Measurements from ENCODE around the gene CAST.

Gene CAST

DNA sequence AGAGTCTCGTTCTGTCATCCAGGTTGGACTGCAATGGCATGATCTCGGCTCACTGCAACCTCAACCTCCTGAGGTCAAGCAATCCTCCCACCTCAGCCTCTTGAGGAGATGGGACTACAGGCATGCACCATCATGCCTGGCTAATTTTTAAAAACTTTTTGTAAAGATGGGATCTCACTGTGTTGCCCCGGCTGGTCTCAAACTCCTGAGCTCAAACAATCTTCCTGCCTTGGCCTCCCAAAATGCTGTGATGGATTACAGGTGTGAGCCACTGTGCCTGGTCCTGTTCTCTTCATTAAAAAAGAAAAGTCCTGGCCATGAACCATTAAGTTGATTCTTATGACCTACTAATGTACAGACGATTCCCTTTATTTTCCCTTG is 90.8 kb downstream of the CAST start:
- peaks cover 89% of the 10 kb centered on the region for H3K36me3 Mint-ChIP-seq (ENCODE audit: insufficient read depth)

DNA sequence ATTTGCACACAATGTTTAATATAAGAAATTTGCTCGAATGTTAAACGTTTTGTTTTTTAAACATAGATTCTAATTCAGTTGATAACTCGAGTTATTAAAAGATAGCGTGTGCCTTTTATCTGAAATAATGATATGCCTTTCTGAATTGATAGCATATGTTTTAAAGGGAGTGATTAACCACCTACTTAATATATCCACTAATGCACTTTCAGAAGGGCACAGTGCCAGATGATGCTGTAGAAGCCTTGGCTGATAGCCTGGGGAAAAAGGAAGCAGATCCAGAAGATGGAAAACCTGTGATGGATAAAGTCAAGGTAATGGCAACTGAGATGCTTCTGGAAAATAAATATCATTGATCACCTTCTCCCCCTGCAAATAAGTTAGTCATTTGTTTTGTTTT is 91.7 kb downstream of the CAST start:
- peaks cover 0 to 5% of the 10 kb centered on the region in 2 donors for H3K4me1 Mint-ChIP-seq (ENCODE audit: low read depth in 2 of 2)
- no peak overlapping the region for H3K27ac Mint-ChIP-seq
- DNase-seq (no peak), ATAC-seq (replicated peaks) (no peak)
- H3K9me3 Mint-ChIP-seq: no peaks in the 10 kb centered on the region
- H3K27me3 Mint-ChIP-seq: no peaks in the 10 kb centered on the region
- H3K4me3 Mint-ChIP-seq: no peak overlapping the region
- H3K36me3 Mint-ChIP-seq (ENCODE audit: insufficient read depth): peaks cover 86% of the 10 kb centered on the region

More for the DNA sequence above, 90.8 kb downstream of the CAST start:
- DNase-seq (no peak), ATAC-seq (replicated peaks) (no peak)
- Mint-ChIP-seq H3K4me3 (no peak overlapping the region), H3K27ac (peak overlapping the region in 1 of 2 donors; percentile 53), H3K27me3 (no peaks in the 10 kb centered on the region), H3K9me3 (no peaks in the 10 kb centered on the region), H3K4me1 (ENCODE audit: low read depth in 2 of 2) (peaks cover 0 to 4% of the 10 kb centered on the region in 2 donors)

GRCh38 chr5:96755851-96756250 is 93.7 kb downstream of the CAST start:
- peaks cover 80% of the 10 kb centered on the region for H3K36me3 Mint-ChIP-seq (ENCODE audit: insufficient read depth)
- H3K4me3 Mint-ChIP-seq: no peak overlapping the region
- peaks cover 0 to 8% of the 10 kb centered on the region in 2 donors for H3K4me1 Mint-ChIP-seq (ENCODE audit: low read depth in 2 of 2)
- DNase-seq (no peak), ATAC-seq (replicated peaks) (no peak)
- H3K9me3 Mint-ChIP-seq: no peaks in the 10 kb centered on the region
- H3K27ac Mint-ChIP-seq: peak overlapping the region; percentile 63 to 86
- no peaks in the 10 kb centered on the region for H3K27me3 Mint-ChIP-seq

DNA sequence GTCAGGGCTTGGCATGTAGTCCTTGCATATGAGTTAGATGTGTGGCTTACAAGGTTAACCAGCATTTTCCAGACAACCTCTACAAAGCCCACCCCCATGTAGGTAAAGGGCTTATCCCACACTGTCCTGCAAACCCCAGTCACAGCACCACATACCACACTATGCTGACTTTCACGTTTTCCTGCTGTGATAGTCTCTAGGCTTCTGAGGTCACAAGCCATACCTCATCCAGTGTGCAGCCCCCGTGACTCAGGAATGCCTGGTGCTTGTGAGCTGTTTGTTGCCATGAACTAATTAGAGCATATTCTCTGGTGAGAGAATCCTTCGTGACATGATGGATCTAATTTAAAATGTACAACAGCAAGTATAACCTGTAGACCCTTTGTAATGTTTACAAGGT is 94.8 kb downstream of the CAST start:
- ATAC-seq (replicated peaks): no peak
- Mint-ChIP-seq H3K4me1 (ENCODE audit: low read depth in 2 of 2) (peaks cover 0 to 8% of the 10 kb centered on the region in 2 donors), H3K27ac (peak overlapping the region in 1 of 2 donors; percentile 10), H3K4me3 (no peak overlapping the region), H3K27me3 (no peaks in the 10 kb centered on the region), H3K9me3 (no peaks in the 10 kb centered on the region), H3K36me3 (ENCODE audit: insufficient read depth) (peaks cover 77% of the 10 kb centered on the region)
- DNase-seq: no peak

GRCh38 chr5:96758621-96759020 is 96.4 kb downstream of the CAST start:
- peak overlapping the region in 1 of 2 donors; percentile 16 for H3K27ac Mint-ChIP-seq
- DNase-seq: no peak
- H3K9me3 Mint-ChIP-seq: no peaks in the 10 kb centered on the region
- H3K36me3 Mint-ChIP-seq (ENCODE audit: insufficient read depth): peaks cover 78% of the 10 kb centered on the region
- peaks cover 0 to 8% of the 10 kb centered on the region in 2 donors for H3K4me1 Mint-ChIP-seq (ENCODE audit: low read depth in 2 of 2)
- H3K27me3 Mint-ChIP-seq: no peaks in the 10 kb centered on the region
- no peak for ATAC-seq (replicated peaks)
- H3K4me3 Mint-ChIP-seq: no peak overlapping the region

GRCh38 chr5:96761618-96762017 is 99.4 kb downstream of the CAST start:
- H3K27ac Mint-ChIP-seq: peak overlapping the region in 1 of 2 donors; percentile 57
- peaks cover 3 to 8% of the 10 kb centered on the region in 2 donors for H3K4me1 Mint-ChIP-seq (ENCODE audit: low read depth in 2 of 2)
- H3K36me3 Mint-ChIP-seq (ENCODE audit: insufficient read depth): peaks cover 74% of the 10 kb centered on the region

GRCh38 chr5:96763026-96763425 is 100.8 kb downstream of the CAST start:
- Mint-ChIP-seq H3K4me1 (ENCODE audit: low read depth in 2 of 2) (peaks cover 3 to 8% of the 10 kb centered on the region in 2 donors), H3K27me3 (no peaks in the 10 kb centered on the region), H3K27ac (peak overlapping the region; percentile 44 to 73), H3K4me3 (no peak overlapping the region), H3K36me3 (ENCODE audit: insufficient read depth) (peaks cover 75% of the 10 kb centered on the region), H3K9me3 (no peaks in the 10 kb centered on the region)
- ATAC-seq (replicated peaks) (no peak), DNase-seq (no peak)

More at GRCh38 chr5:96761618-96762017, 99.4 kb downstream of the CAST start:
- no peak for ATAC-seq (replicated peaks)
- no peak for DNase-seq
- Mint-ChIP-seq H3K9me3 (no peaks in the 10 kb centered on the region), H3K4me3 (no peak overlapping the region), H3K27me3 (no peaks in the 10 kb centered on the region)

GRCh38 chr5:96765043-96765442 is 102.9 kb downstream of the CAST start:
- Mint-ChIP-seq H3K36me3 (ENCODE audit: insufficient read depth) (peaks cover 76% of the 10 kb centered on the region), H3K4me1 (ENCODE audit: low read depth in 2 of 2) (peaks cover 8% of the 10 kb centered on the region in 2 donors), H3K27ac (peak overlapping the region; percentile 78 to 83), H3K27me3 (no peaks in the 10 kb centered on the region), H3K9me3 (no peaks in the 10 kb centered on the region), H3K4me3 (no peak overlapping the region)
- DNase-seq (no peak), ATAC-seq (replicated peaks) (no peak)

- ATAC-seq (replicated peaks): no peak
- DNase-seq: no peak
- Mint-ChIP-seq H3K4me3 (no peak overlapping the region), H3K4me1 (ENCODE audit: low read depth in 2 of 2) (peaks cover 13 to 14% of the 10 kb centered on the region in 2 donors), H3K27ac (peak overlapping the region; percentile 8 to 58), H3K9me3 (no peaks in the 10 kb centered on the region), H3K36me3 (ENCODE audit: insufficient read depth) (peaks cover 78% of the 10 kb centered on the region), H3K27me3 (no peaks in the 10 kb centered on the region)
Measured at GRCh38 chr5:96768708-96769251, 106.6 kb downstream of the CAST start.

GRCh38 chr5:96771395-96771794 is 109.2 kb downstream of the CAST start:
- Mint-ChIP-seq H3K36me3 (ENCODE audit: insufficient read depth) (peaks cover 81% of the 10 kb centered on the region), H3K27ac (peak overlapping the region; percentile 71 to 75), H3K4me3 (peak overlapping the region in 1 of 2 donors; percentile 6), H3K27me3 (no peaks in the 10 kb centered on the region), H3K9me3 (no peaks in the 10 kb centered on the region), H3K4me1 (ENCODE audit: low read depth in 2 of 2) (peaks cover 11 to 14% of the 10 kb centered on the region in 2 donors)
- ATAC-seq (replicated peaks): no peak
- no peak for DNase-seq

DNA sequence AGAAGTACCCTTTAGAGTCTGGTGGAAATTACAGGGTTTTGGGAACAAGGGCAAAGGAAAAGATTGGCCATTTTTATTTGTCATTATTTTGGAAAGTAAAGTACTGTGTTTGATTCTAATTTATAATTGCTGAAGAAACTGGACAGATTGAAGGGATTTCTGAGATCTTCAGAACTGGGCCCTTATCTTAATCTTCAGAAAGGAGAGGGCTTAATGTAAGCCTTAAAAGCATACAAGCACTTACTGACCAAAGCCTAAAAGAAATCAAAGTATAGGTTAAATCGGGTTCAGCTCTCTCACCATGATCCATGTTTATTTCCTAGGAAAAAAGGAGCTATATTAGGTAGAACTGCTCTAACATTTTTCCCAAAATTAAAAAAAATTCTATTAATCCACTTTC is 109.9 kb downstream of the CAST start:
- H3K36me3 Mint-ChIP-seq (ENCODE audit: insufficient read depth): peaks cover 80% of the 10 kb centered on the region
- peak overlapping the region; percentile 71 to 75 for H3K27ac Mint-ChIP-seq
- ATAC-seq (replicated peaks) (no peak), DNase-seq (no peak)
- H3K27me3 Mint-ChIP-seq: no peaks in the 10 kb centered on the region
- no peak overlapping the region for H3K4me3 Mint-ChIP-seq
- no peaks in the 10 kb centered on the region for H3K9me3 Mint-ChIP-seq
- H3K4me1 Mint-ChIP-seq (ENCODE audit: low read depth in 2 of 2): peaks cover 11 to 15% of the 10 kb centered on the region in 2 donors

GRCh38 chr5:96772542-96772941 is 110.4 kb downstream of the CAST start:
- H3K36me3 Mint-ChIP-seq (ENCODE audit: insufficient read depth): peaks cover 80% of the 10 kb centered on the region
- H3K9me3 Mint-ChIP-seq: no peaks in the 10 kb centered on the region
- ATAC-seq (replicated peaks): no peak

GRCh38 chr5:96775050-96775449 is 112.9 kb downstream of the CAST start:
- Mint-ChIP-seq H3K36me3 (ENCODE audit: insufficient read depth) (peaks cover 78% of the 10 kb centered on the region), H3K27me3 (no peaks in the 10 kb centered on the region), H3K27ac (peak overlapping the region in 1 of 2 donors; percentile 63), H3K4me3 (no peak overlapping the region), H3K4me1 (ENCODE audit: low read depth in 2 of 2) (peaks cover 8 to 13% of the 10 kb centered on the region in 2 donors), H3K9me3 (no peaks in the 10 kb centered on the region)
- DNase-seq: no peak
- ATAC-seq (replicated peaks): no peak

More at GRCh38 chr5:96772542-96772941, 110.4 kb downstream of the CAST start:
- no peak for DNase-seq
- Mint-ChIP-seq H3K27ac (peak overlapping the region in 1 of 2 donors; percentile 75), H3K4me3 (no peak overlapping the region), H3K4me1 (ENCODE audit: low read depth in 2 of 2) (peaks cover 11 to 17% of the 10 kb centered on the region in 2 donors), H3K27me3 (no peaks in the 10 kb centered on the region)

- Mint-ChIP-seq H3K27me3 (no peaks in the 10 kb centered on the region), H3K4me1 (ENCODE audit: low read depth in 2 of 2) (peaks cover 8 to 13% of the 10 kb centered on the region in 2 donors), H3K9me3 (no peaks in the 10 kb centered on the region), H3K36me3 (ENCODE audit: insufficient read depth) (peaks cover 78% of the 10 kb centered on the region), H3K27ac (peak overlapping the region; percentile 55 to 63), H3K4me3 (no peak overlapping the region)
- DNase-seq: no peak
- ATAC-seq (replicated peaks): no peak
Measured at GRCh38 chr5:96775689-96776088, 113.5 kb downstream of the CAST start.

Data from effector memory CD8-positive, alpha-beta T cell (primary cell).